Trophoblast cell (in vitro differentiated cells and primary cell): Measurements from ENCODE around the gene CPEB2.

Source experiments
- DNase-seq, 2 donors: peaks; one replicate each; pipeline ENCODE4 v3.0.0-alpha.2; 2016
- H2AFZ ChIP-seq: 2 replicates; pipeline ENCODE4 v1.6.1; 2013; ENCODE audit warnings: low read length, moderate library complexity, mild to moderate bottlenecking; ENCODE audit not compliant: insufficient read depth, poor library complexity
- H2AK5ac ChIP-seq: 2 replicates; pipeline ENCODE4 v1.6.1; 2013; ENCODE audit warnings: mild to moderate bottlenecking, low read length
- H2BK120ac ChIP-seq: 2 replicates; pipeline ENCODE4 v1.6.1; 2013; ENCODE audit warnings: low read length, mild to moderate bottlenecking, moderate library complexity; ENCODE audit not compliant: insufficient read depth, poor library complexity
- H2BK12ac ChIP-seq: 2 replicates; pipeline ENCODE4 v1.6.1; 2013; ENCODE audit warnings: mild to moderate bottlenecking, low read length, moderate library complexity
- H2BK5ac ChIP-seq: 2 replicates; pipeline ENCODE4 v1.6.1; 2013; ENCODE audit warnings: low read length, low read depth, moderate library complexity, mild to moderate bottlenecking; ENCODE audit not compliant: poor library complexity
- H3K14ac ChIP-seq: 2 replicates; pipeline ENCODE4 v1.6.1; 2013; ENCODE audit warnings: mild to moderate bottlenecking, low read length
- H3K18ac ChIP-seq: 2 replicates; pipeline ENCODE4 v1.6.1; 2013; ENCODE audit warnings: mild to moderate bottlenecking, low read length
- H3K23ac ChIP-seq: 2 replicates; pipeline ENCODE4 v1.6.1; 2013; ENCODE audit warnings: low read length
- H3K27ac ChIP-seq: 2 replicates; pipeline ENCODE4 v1.5.1; 2013; ENCODE audit warnings: low read depth, mild to moderate bottlenecking, inconsistent platforms, low read length, moderate library complexity
- H3K27me3 ChIP-seq: 2 replicates; pipeline ENCODE4 v1.6.1; 2013; ENCODE audit warnings: inconsistent platforms, mild to moderate bottlenecking, low read length, moderate library complexity; ENCODE audit not compliant: insufficient read depth
- H3K36me3 ChIP-seq, 2 experiments: 1 replicate in 1 of 2; 2 replicates in 1 of 2; pipeline ENCODE4 v1.6.1; 2013; ENCODE audit warnings: low read length in 2 of 2, mild to moderate bottlenecking in 2 of 2, moderate library complexity in 1 of 2; ENCODE audit not compliant: insufficient read depth in 2 of 2, control insufficient read depth in 1 of 2
- H3K4ac ChIP-seq: 2 replicates; pipeline ENCODE4 v1.6.1; 2013; ENCODE audit warnings: low read depth, mild to moderate bottlenecking, low read length, moderate library complexity
- H3K4me1 ChIP-seq, 2 experiments: 1 replicate in 1 of 2; 2 replicates in 1 of 2; pipeline ENCODE4 v1.6.1; 2013; ENCODE audit warnings: low read length in 2 of 2, mild to moderate bottlenecking in 2 of 2, moderate library complexity in 1 of 2; ENCODE audit not compliant: insufficient read depth in 2 of 2, control insufficient read depth in 1 of 2
- H3K4me2 ChIP-seq: 2 replicates; pipeline ENCODE4 v1.6.1; 2013; ENCODE audit warnings: inconsistent platforms, mild to moderate bottlenecking, low read length, moderate library complexity
- H3K4me3 ChIP-seq: 2 replicates; pipeline ENCODE4 v1.5.1; 2013; ENCODE audit warnings: mild to moderate bottlenecking, low read depth, low read length, inconsistent platforms
- H3K79me1 ChIP-seq: one replicate; pipeline ENCODE4 v1.6.1; 2013; ENCODE audit warnings: low read length
- H3K79me2 ChIP-seq: 2 replicates; pipeline ENCODE4 v1.6.1; 2013; ENCODE audit warnings: low read length, mild to moderate bottlenecking; ENCODE audit not compliant: control insufficient read depth, insufficient read depth, poor library complexity
- H3K9ac ChIP-seq: 2 replicates; pipeline ENCODE4 v1.6.1; 2013; ENCODE audit warnings: mild to moderate bottlenecking, low read length
- H3K9me3 ChIP-seq: 2 replicates; pipeline ENCODE4 v1.6.1; 2013; ENCODE audit warnings: low read depth, mild to moderate bottlenecking, control low read depth, inconsistent platforms, low read length; ENCODE audit not compliant: insufficient read depth
- H4K12ac ChIP-seq: 2 replicates; pipeline ENCODE4 v1.6.1; 2013; ENCODE audit warnings: low read depth, mild to moderate bottlenecking, low read length, moderate library complexity
- H4K8ac ChIP-seq: 2 replicates; pipeline ENCODE4 v1.6.1; 2013; ENCODE audit warnings: low read depth, mild to moderate bottlenecking, low read length, moderate library complexity
- H4K91ac ChIP-seq: one replicate; pipeline ENCODE4 v1.6.1; 2013; ENCODE audit warnings: low read depth, mild to moderate bottlenecking, low read length, moderate library complexity
- WGBS: extraction: QIAGEN DNeasy Blood & Tissue Kit; methylation state at CpG from one replicate; pipeline ENCODE4 v1.1.7; 2013; ENCODE audit warnings: missing lambda C conversion rate; ENCODE audit not compliant: insufficient read length, insufficient coverage; ENCODE audit errors: extremely low coverage; 5-methylcytosine and 5-hydroxymethylcytosine counted together

Gene CPEB2

DNA sequence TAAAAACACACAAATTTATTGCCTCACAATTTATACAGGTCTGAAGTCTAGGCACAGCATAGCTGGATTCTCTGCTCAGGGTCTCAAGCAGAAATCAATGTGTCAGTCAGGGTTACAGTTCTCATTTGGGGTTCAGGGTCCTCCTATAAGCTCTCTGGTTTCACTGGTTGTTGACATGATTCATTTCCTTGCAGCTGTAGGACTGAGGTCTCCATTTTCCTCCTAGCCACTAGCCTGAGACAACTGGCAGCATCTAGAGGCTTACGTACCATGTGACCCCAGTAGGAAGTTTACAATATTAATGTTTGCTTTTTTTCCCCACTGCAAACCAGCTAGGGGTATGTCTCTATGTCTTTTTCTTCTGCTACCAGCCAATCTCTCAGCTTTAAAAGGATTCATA is 102.5 kb downstream of the CPEB2 start:
- no peaks in the 10 kb centered on the region for H3K4me1 ChIP-seq
- no peaks in the 10 kb centered on the region for H3K36me3 ChIP-seq
- H2BK12ac ChIP-seq: no peak overlapping the region
- H4K8ac ChIP-seq: no peak overlapping the region
- no peak overlapping the region for H2BK120ac ChIP-seq
- H3K23ac ChIP-seq: no peak overlapping the region
- H3K9ac ChIP-seq: no peak overlapping the region
- no peak overlapping the region for H2BK5ac ChIP-seq
- H3K27ac ChIP-seq: no peak overlapping the region
- no peaks in the 10 kb centered on the region for H3K9me3 ChIP-seq
- no peaks in the 10 kb centered on the region for H3K79me2 ChIP-seq
- no peak overlapping the region for H3K4ac ChIP-seq
- H3K4me2 ChIP-seq: no peak overlapping the region
- H2AK5ac ChIP-seq: no peak overlapping the region
- no peak overlapping the region for H3K14ac ChIP-seq
- no peak overlapping the region for H4K12ac ChIP-seq
- no peak overlapping the region for H2AFZ ChIP-seq
- H3K18ac ChIP-seq: no peak overlapping the region
- no peaks in the 10 kb centered on the region for H3K27me3 ChIP-seq
- H4K91ac ChIP-seq: no peak overlapping the region
- WGBS: no CpG with 5 or more reads among the region's 1 CpG
- no peak overlapping the region for H3K4me3 ChIP-seq
- no peaks in the 10 kb centered on the region for H3K79me1 ChIP-seq
- DNase-seq: no peak

DNA sequence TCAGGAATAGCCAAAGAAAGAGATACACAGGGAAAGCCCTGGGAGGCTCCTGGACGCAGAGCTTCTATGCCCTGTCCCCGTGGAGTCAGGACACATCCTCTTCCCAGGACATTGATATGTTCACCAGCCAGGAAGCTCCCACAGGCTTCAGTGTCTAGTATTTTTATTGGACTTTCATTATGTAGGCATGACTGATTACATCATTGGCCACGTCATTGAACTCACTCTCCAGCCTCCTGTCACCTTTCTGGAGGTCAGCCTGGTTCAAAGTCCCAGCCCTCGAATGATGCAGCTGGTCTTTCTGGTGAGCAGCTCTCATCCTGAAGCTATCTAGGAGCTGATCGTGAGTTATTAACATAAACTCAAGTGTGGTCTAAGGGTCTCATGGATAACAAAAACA is 104.1 kb downstream of the CPEB2 start:
- H3K36me3 ChIP-seq: no peaks in the 10 kb centered on the region
- H3K4me1 ChIP-seq: no peaks in the 10 kb centered on the region
- H2AK5ac ChIP-seq: no peak overlapping the region
- no peak for DNase-seq
- H3K27me3 ChIP-seq: no peaks in the 10 kb centered on the region
- no peak overlapping the region for H3K9ac ChIP-seq
- no peak overlapping the region for H2AFZ ChIP-seq
- H3K9me3 ChIP-seq: no peaks in the 10 kb centered on the region
- H4K91ac ChIP-seq: no peak overlapping the region
- H3K27ac ChIP-seq: no peak overlapping the region
- no CpG with 5 or more reads among the region's 5 CpGs for WGBS
- no peak overlapping the region for H3K23ac ChIP-seq
- no peak overlapping the region for H2BK12ac ChIP-seq
- no peak overlapping the region for H3K4ac ChIP-seq
- no peak overlapping the region for H3K4me2 ChIP-seq
- H2BK5ac ChIP-seq: no peak overlapping the region
- H4K12ac ChIP-seq: no peak overlapping the region
- H3K18ac ChIP-seq: no peak overlapping the region
- no peaks in the 10 kb centered on the region for H3K79me2 ChIP-seq
- no peak overlapping the region for H4K8ac ChIP-seq
- no peaks in the 10 kb centered on the region for H3K79me1 ChIP-seq
- H3K4me3 ChIP-seq: no peak overlapping the region
- H3K14ac ChIP-seq: no peak overlapping the region
- no peak overlapping the region for H2BK120ac ChIP-seq

DNA sequence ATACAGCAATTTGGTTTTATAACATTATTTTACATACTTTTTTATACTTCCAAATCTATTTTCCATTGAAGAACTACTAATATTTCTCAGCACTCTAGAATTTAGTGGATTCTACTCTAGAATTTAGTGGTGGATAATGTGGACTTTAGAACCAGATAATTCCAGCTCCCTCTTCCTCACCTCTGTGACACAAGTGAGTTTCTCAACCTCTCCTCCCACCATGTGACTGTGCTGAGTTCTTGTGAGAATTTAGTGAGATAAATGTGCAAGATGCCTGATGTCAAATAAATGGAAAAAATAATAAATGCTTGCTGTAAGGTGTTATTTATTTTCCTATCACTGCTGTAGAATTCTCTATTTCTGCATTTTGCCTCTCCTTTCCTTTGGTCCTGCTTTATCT is 107.3 kb downstream of the CPEB2 start:
- Histone ChIP-seq H4K91ac (no peak overlapping the region), H4K8ac (no peak overlapping the region), H3K4ac (no peak overlapping the region), H3K79me2 (no peaks in the 10 kb centered on the region), H3K4me1 (no peaks in the 10 kb centered on the region), H3K9me3 (no peaks in the 10 kb centered on the region), H3K9ac (no peak overlapping the region), H2BK120ac (no peak overlapping the region), H3K18ac (no peak overlapping the region), H3K36me3 (no peaks in the 10 kb centered on the region), H3K4me2 (no peak overlapping the region), H3K27me3 (no peaks in the 10 kb centered on the region), H3K23ac (no peak overlapping the region), H3K14ac (no peak overlapping the region), H2AFZ (no peak overlapping the region), H2BK12ac (no peak overlapping the region), H3K4me3 (no peak overlapping the region), H3K79me1 (no peaks in the 10 kb centered on the region), H3K27ac (no peak overlapping the region), H4K12ac (no peak overlapping the region), H2AK5ac (no peak overlapping the region), H2BK5ac (no peak overlapping the region)
- DNase-seq: no peak

DNA sequence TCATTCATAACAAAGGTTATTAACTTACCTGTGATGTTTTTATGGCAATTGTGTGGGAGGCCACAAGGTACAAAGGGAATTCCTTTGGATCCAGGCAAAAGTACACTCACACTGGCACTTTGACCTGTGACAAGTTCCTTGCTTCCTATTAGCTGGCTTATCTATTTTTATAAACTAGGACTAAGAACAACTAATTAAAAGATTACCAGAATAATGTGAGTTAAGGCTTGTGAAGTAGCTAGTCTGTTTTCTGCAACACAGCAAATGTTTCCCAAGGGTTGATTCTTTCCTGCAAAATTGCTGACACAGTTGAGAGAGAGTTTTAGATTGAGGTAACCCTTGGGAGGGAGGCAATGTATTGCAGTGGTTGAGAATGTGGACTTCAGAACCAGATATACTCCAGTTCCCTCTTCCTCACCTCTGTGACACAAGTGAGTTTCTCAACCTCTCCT is 107.9 kb downstream of the CPEB2 start:
- Histone ChIP-seq H2BK5ac (no peak overlapping the region), H3K79me2 (no peaks in the 10 kb centered on the region), H3K79me1 (no peaks in the 10 kb centered on the region), H3K14ac (no peak overlapping the region), H3K36me3 (no peaks in the 10 kb centered on the region), H3K4ac (no peak overlapping the region), H3K4me2 (no peak overlapping the region), H2BK120ac (no peak overlapping the region), H3K18ac (no peak overlapping the region), H3K23ac (no peak overlapping the region), H2AK5ac (no peak overlapping the region), H3K27ac (no peak overlapping the region), H4K91ac (no peak overlapping the region), H2AFZ (no peak overlapping the region), H2BK12ac (no peak overlapping the region), H3K4me1 (no peaks in the 10 kb centered on the region), H4K12ac (no peak overlapping the region), H3K27me3 (no peaks in the 10 kb centered on the region), H3K4me3 (no peak overlapping the region), H3K9ac (no peak overlapping the region), H3K9me3 (no peaks in the 10 kb centered on the region), H4K8ac (no peak overlapping the region)
- DNase-seq: no peak
